HG03175 (cell line): ENCODE data around the gene PDIA3.
A peak's percentile ranks its signal among the peaks of the same experiment; 100 is the strongest.
"Not testable (repeated sequence)": the region's sequence is repeated elsewhere in the genome, so short reads cannot be mapped to it uniquely, and the experiment has no call there.

Experiments used
- ATAC-seq: cut with Tn5 transposase; IDR thresholded peaks from one replicate; pipeline ENCODE4 v1.9.1; 2021; ENCODE audit warnings: mild to moderate bottlenecking, moderate library complexity; ENCODE audit not compliant: unreplicated experiment

The PDIA3 gene

GRCh38 chr15:43808960-43809678, 62.9 kb downstream of the PDIA3 start:
- peak; percentile 74 for ATAC-seq

- not testable (repeated sequence) for ATAC-seq
Observed at GRCh38 chr15:43815064-43815463, 68.8 kb downstream of the PDIA3 start.

GRCh38 chr15:43821505-43821904, 75.3 kb downstream of the PDIA3 start:
- ATAC-seq = no peak
